HG03342 (cell line): ENCODE data around the gene BTD.

ENCODE experiments used
- ATAC-seq: cut with Tn5 transposase; IDR thresholded peaks from one replicate; pipeline ENCODE4 v1.9.1; 2021; ENCODE audit warnings: mild to moderate bottlenecking, moderate library complexity; ENCODE audit not compliant: unreplicated experiment

The BTD gene, protein sequence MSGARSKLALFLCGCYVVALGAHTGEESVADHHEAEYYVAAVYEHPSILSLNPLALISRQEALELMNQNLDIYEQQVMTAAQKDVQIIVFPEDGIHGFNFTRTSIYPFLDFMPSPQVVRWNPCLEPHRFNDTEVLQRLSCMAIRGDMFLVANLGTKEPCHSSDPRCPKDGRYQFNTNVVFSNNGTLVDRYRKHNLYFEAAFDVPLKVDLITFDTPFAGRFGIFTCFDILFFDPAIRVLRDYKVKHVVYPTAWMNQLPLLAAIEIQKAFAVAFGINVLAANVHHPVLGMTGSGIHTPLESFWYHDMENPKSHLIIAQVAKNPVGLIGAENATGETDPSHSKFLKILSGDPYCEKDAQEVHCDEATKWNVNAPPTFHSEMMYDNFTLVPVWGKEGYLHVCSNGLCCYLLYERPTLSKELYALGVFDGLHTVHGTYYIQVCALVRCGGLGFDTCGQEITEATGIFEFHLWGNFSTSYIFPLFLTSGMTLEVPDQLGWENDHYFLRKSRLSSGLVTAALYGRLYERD

DNA sequence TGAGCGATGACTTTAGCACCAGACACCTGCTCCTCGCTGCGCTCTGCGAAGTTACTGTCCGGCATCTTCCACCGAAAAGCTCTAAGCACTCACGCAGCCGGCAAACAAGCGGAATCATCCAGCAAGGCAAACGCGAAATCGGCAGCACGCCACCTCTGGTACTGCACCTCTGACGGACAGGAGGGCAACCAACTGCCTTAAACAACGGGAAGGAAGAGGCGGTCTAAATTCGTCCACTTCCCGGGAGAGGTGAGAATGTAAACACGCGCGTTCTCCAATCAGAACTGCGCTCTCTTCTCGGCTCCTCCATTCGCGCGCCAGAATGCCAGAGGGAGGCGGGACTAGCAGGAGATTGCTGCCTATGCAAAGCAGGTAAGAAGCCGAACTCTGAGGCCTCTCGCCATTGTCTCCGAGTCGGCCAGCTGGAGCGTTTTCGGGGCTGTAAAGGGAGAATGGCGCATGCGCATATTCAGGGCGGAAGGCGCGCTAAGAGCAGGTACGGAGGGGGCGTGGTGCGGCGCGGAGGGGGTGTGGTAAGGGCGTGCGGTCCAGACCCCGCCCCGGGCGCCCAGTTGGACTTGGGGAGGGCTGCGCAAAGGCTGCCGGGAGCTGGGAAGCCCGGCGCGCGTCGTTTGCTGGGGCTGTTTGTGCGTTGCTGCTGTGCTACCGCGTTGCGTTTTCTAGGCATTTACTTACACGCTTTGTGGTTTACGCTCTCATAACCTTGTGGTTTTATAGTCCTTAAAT, at the start of gene BTD, which contains the start of gene HACL1:
TSS of gene BTD (plus strand) at position 347 of the 747 bp plus-strand sequence. CDS start 33,695 bp downstream, outside the sequence.
TSS of gene HACL1 (minus strand) at position 171 of the 747 bp plus-strand sequence. CDS start at position 65, 106 bp downstream.
- peak; percentile 93 for ATAC-seq

DNA sequence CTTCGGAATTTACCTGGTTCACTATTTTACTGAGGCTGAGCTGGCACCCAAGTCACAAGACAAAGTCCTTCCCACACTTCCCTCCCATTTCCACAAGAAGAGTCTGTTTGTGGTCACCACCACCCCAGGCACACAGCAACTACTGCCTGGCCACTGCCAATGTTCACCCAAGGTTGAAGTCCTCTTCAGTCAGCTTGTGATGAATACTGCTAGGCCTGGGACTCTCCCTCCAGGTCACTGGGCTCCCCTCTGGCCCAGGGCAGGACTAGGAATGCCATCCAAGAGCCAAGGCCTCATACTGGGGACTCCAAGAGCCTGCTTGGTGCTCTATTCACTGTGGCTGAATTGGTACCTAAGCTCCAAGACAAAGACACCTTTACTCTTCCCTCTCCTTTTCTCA, 49.6 kb upstream of the BTD start:
- ATAC-seq, result no peak

DNA sequence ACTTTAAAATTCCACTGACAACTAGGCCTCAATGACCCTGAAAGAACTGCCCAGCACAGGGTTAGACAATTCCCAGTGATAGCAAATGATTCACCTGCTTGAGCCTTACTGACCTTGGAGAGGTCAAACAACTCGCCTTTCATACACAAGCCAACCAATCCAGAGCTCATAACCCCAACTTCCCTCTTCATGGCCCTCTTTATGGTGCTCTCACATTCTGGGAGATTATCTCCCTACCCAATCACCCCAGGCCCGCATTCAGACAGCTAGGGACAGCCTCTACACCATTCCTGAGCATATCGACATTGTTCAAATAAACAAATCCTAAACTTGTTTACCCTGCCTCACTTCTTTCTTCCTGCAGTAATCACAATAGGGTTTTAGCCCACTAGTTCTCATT, 47.8 kb upstream of the BTD start:
- no peak for ATAC-seq

DNA sequence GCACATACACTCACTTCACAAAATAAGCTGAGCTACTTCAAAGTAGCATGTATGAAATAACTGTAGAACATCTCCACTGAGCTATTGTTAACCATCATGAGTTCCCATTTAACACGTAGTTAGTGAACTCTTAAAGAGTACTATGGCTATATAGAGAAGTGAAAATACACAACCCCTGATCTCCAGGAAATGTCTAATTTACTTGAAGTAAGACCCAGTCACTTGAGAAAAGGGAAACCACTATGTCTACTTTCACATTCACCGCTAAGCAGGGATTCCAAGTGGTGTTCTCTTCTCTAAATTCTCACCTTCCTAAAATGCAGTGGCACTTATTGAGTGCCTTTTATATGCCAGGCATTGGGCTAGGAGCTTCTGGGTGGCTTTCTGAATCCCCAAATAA, 45.0 kb upstream of the BTD start:
- ATAC-seq, result peak; percentile 90

DNA sequence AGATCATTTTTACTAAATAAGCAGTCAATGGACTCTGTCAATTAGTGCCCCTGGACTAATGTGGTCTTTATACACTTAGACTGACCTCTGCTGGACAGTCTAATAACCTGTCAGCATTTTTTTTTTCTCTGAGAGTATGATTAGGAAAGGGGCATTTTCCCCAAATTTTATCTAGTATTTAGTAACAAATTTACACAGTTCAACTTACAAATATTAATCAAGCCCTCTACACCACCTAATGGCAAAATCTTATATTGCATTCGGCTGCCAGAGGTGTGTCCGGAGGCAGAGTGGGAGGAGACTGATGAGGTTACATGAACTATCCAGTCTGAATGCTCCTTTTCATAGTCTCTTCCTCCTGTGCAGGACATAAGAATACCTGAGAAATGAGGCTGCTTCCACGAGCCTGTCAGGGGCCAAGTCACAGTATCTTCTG, 44.0 kb upstream of the BTD start:
- ATAC-seq, result peak; percentile 71

DNA sequence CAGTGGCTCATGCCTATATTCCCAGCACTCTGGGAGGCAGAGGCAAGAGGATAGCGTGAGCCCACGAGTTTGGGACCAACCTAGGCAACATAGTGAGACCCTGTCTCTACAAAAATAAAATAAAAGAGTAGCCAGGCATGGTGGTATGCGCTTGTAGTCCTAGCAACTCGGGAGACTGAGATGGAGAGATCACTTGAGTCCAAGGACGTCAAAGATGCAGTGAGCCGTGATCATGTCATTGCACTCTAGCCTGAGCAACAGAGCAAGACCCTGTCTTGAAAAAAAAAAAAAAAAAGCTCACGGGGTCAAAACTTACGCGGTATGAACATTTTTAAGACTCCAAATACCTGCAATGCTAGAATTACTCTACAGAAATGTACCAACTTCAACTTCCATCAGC, 43.0 kb upstream of the BTD start:
- no peak for ATAC-seq

DNA sequence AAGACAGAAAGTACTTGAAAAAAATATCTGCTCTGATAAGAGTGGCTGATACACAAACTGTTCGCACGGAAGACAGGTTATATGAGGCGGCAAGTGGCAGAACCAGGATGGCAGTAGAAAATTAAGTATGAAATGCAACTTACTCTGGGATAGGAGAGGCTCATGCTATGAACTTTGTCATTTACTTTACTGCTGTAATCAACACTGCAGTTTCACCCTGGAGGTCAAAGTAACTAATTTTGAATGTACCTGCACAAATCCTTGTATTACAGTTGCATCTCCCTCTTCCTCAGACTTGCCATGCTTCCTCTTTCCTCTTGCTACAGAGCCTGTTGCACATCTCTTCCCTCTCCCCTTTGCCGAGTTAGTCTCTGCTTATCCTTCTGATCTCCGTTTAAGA, 39.0 kb upstream of the BTD start:
- no peak for ATAC-seq

DNA sequence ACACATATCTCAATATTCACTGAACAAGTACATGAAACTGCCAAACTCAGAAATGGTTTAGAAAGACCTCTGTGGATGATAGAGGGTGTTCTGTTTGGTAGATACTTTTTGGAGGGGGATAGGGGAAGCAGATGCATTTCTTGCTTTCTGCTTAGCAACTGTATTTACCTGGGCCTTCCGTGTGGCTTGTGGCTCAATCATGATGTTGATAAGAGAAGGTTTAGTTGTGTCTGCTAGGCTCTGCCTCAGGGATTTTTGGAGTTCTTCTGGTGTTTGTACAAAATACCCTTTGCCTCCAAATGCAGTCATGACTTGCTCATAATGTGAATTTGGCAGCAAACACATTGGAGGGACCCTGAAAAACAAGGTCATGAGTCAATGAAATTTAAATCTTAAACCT, 38.4 kb upstream of the BTD start:
- no peak for ATAC-seq

DNA sequence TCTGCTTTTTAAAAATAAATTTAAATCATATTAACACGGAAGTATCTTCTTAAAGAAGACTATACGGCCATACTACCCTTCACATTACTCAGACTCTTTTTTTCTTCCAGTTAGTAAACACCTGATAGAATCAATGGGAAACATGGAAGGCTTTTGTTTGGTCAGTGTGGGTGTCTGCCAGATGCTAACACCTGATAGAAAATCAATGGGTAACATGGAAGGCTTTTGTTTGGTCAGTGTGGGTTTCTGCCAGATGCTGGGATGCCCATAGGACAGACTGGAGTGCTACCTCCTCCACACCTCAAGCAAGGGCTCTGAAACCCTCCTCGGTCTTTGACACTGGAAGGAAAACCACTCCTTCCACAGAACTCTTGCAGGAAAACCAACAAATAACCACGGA, 29.4 kb upstream of the BTD start:
- ATAC-seq, result no peak

DNA sequence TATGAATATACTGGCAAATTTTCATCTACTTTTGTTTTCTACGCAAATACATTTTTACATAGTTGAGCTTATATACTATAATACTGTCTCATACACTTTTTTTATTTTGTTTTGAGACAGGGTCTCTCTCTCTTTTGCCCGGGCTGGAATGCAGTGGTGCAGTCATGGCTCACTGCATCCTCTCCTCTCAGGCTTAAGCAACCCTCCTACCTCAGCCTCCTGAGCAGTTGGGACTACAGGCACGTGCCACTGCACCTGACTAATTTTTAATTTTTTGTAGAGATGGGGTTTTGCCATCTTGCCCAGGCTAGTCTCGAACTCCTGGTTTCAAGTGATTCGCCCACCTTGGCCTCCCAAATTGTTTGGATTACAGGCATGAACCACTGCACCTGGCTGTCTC, 26.1 kb upstream of the BTD start:
- ATAC-seq, result no peak

DNA sequence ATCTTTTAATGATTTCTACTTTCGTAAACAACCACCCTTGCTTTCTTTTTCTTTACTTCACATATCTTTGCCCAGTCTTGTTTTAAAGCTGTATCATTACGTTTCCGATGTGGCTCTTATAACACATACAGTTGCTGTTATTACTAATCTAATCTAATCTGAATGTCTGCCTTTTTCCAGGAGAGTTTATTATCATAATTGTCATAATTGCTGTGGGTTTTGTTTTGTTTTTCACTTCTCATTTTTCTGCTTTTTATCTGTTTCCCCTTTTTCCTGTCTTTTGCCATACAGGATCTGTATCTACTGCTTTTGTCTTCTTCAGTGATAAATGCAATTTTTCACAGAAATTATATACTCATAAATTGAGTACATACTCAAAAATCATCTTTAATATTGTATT, 25.1 kb upstream of the BTD start:
- ATAC-seq, result no peak

DNA sequence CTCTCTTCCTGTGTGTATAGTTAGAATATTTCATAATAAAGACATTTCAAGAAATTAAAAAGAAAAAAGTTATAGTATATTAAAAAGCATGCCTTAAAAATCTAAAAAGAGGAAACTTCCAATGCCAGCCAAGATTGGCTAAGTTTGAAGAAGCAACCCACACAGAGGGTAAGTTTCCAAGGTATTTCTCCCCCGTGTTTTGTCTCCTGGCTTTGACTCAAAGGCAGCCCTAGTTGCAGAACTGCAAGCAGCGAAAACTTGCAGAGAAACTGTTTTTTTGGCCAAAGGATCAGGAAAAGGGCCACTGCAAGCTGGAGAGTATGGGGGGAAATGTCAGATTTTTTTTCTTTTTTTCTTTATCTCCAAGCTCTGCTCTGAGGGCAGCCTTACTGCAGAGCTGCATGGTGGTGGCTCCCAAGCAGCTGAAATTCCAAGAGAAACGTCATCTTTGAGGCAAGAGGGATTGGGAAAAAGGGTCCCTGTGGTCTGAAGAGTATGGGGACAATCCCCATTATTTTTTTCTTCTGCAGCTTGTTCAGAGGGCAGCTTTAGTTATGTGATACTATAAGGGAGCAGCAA, 23.2 kb upstream of the BTD start:
- ATAC-seq, result no peak

DNA sequence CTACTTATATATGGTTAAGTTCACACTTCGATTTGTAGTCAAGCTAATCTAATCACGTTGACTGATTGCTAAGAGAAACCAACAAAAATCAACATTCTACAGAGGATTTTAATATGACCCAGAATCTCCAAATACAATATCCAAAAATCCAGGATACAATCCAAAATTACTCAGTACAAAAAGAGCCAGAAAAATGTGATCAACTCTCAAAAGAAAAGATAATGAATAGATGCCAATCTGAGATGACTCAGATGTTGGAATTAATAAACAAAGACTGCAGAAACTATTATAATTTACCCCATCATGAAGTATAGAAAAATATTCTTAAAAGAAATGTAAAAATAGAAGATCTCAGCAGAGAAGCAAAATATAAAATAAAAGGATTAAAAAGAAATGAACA, 22.5 kb upstream of the BTD start:
- no peak for ATAC-seq

DNA sequence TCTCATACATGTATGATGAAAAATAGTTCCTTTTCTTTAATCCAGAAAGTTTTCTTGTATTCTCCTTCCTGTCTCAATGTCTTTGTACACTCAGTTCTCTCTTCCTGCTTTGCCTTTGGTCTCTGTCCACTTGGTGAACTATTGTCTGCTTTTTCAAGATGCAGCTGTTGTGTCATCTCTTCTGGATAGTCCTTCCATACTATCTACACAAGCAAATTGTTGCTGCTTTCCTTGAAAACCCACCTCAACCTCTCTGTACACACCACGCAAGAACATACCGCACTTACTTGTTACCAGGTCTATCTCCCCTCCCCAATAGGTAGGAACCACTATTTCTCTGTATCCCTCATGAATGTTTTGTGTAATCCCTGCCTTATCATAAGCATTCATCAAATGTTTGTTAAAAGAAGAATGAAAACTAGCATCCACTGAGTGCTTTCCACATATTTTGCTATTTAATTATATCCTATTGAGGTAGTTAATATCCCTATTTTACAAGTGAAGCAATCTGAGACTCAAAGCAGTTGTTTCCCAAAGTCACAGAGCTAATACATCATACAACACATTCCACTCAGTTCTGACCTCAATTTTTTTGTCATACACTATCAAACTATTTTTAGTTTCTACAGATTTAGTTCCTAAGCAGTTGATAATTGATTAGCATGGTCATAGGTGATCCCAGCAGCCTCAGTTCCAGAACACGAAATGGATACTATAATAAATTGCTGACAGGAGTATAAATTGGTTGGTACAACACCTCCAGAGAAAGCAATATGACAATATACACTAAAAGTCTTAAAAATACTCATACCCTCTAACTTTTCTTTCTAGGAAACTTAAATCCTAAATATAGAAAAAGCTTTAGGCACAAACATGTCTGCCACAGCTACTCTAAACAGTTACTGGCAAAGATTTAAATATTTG, 19.8 kb upstream of the BTD start:
- no peak for ATAC-seq

DNA sequence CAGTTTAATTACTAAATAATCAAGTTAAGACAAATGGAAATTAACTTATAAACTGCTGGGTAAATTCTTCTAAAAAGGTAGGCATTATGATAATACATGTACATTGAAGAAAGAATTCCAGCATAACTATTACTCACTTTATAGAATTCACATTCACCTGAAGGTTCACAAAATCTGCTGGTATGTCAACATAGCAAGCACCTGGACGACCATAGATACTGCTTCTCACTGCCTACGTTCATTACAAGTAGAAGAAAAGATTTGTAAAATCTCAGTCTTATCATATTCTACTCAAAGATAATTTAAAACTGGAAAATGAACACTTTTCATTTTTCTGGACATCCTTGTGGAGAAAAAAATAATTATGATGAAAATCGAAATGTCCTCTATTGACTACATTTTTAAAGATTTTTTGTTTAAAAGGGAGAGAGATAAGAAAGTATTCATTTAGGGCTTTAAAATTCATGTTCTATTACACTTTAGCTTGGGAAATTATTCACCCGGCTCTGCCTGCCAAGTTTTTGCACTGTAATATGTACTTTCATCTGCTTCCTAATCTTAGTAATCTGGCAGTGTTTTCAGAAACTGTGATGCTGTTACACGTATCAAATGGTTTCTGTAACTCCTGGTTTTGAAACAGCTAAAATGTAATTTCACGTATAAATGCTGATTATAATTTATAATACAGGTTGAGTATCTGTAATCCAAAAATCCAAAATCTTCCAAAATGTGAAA, 16.3 kb upstream of the BTD start:
- no peak for ATAC-seq

DNA sequence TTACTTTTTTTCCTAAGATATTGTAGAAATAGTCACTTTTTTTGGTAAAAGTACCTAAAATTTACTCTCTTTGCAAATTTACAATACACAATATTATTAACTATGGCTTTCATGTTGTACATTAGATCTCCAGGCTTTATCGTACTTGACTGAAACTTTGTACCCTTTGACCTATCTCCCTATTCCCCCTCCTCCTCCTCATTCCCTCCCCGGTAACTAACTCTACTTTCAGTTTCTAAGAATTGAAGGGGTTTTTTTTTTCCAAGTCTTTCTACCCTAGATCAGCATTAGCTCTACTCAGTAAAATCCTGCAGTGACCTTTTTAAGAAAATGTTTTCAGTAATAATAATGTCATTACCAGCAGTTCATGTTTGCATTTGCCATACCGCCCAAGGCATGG, 10.3 kb upstream of the BTD start:
- ATAC-seq, result no peak

DNA sequence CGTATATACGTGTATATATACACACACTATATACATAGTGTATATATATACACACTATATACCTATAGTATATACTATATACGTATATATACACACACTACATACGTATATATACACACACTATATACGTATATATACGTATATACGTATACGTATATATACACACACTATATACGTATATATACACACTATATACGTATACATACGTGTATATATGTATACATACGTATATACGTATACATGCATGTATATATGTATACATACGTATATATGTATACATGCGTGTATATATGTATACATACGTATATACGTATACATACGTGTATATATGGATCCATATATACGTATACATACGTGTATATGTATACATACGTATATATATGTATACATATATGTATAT, 9.6 kb upstream of the BTD start:
- no peak for ATAC-seq

DNA sequence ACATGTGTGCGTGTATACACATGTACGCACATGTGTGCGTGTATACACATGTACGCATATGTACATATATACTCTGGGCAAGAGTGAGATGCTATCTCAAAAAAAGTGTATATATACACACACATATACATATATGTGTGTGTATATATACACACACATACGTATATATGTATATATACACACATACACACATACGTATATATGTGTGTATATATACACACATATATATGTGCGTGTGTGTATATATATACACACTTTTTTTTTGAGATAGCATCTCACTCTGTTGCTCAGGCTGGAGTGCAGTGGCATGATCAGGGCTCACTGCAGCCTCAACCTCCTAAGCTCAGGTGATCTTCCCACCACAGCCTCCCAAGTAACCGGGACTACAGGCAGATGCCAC, 8.6 kb upstream of the BTD start:
- no peak for ATAC-seq

DNA sequence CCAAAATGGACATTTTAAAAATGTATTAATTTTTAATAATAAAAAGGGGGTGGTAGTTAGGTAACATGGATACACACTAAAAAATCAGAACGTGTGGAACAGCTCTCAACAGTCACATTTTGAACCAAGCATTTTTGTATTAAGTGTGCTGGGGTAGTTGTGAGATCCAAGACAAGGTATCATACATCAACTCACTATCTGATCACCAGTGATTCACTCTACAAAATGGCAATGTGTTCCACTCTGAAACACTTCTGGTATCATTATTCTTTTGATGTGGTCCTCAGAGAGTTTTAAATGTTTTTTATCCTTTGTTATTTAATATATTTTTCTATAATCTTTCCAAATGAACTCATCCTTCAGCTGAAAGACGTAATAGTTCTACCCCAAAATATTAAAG, 5.6 kb upstream of the BTD start:
- ATAC-seq, result no peak

DNA sequence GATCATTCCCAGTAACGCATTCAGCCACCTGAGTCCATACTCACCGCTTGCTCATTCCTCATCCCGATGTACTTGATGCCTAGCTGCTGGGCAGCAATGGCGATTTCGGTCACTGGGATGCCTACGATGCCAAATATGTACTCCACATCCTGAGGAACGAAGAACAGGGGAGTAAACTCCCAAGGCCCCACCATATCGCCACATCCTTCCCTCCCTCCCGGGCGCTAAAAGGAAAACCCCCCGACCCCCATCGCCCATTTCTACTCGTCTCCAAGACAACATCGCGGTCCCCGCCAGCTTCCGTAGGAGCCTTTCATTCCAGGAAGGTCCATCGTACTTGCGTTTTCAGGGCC, 523 bp upstream of the BTD start:
- peak; percentile 15 for ATAC-seq
